ENCODE data around the gene HDGFL2.

- no peak for TF ChIP-seq EZH2 (IDR thresholded peaks at IDR 0.05; ENCODE audit: low read length, missing control alignments)
- no peak for TF ChIP-seq CTCF (conservative IDR thresholded peaks at IDR 0.05 in 1 of 2, IDR thresholded peaks at IDR 0.05 in 1 of 2; ENCODE audit: low read depth in 1 of 2, low read length in 2 of 2)
Observed at GRCh38 chr19:4429771-4430171, 42.3 kb upstream of the HDGFL2 start.
